Suprapubic skin (tissue), 4 donors: Measurements from ENCODE around the gene MT1A.

Source experiments
- EP300 ChIP-seq: sonication (generic); formaldehyde crosslinking; IDR thresholded peaks from one replicate; pipeline ENCODE4 v1.6.1; 2017; ENCODE audit warnings: antibody characterized with exemption
- POLR2A ChIP-seq, 2 donors: fragments of 450-650 bp; IDR thresholded peaks; one replicate each; pipeline ENCODE4 v1.6.1; 2017; ENCODE audit warnings: antibody characterized with exemption in 2 of 2, mild to moderate bottlenecking in 2 of 2, moderate library complexity in 2 of 2
- POLR2AphosphoS5 ChIP-seq, 3 donors: sonication (generic); formaldehyde crosslinking; IDR thresholded peaks; one replicate each; pipeline ENCODE4 v1.6.1; 2017; ENCODE audit warnings: antibody characterized with exemption in 3 of 3
- TF ChIP-seq, protein P1 (sequence below), 2 donors: fragments of 200-600 bp in 1 of 2; fragments of 450-650 bp in 1 of 2; sonication (generic) in 1 of 2; IDR thresholded peaks; one replicate each; pipeline ENCODE4 v1.5.1; 2016 to 2019; ENCODE audit warnings: antibody characterized with exemption in 2 of 2, mild to moderate bottlenecking in 1 of 2, moderate library complexity in 1 of 2

DNA sequence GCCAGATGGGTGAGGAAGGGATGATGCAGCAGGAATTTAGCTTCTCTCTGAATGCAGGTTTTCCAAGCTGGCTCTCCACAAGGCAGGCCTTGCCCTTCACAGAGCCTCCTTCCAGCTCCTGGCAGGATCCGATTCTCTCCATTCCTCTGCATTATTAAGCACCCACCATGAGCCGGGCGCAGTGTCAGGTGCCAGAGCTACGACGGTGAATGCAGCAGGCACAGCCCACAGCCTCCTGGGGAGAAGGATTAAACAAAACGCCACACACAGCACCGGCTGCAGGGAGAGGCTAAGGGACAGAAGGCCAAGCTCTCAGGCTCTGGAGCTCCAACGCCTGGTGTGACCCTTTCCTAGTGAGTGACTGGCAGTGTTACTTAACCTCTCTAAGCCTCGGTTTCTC is 37.1 kb upstream of the MT1A start:
- TF ChIP-seq POLR2A (IDR thresholded peaks at IDR 0.05) (no peak), POLR2AphosphoS5 (IDR thresholded peaks at IDR 0.05) (no peak), EP300 (no peak)
- TF ChIP-seq, protein P1, sequence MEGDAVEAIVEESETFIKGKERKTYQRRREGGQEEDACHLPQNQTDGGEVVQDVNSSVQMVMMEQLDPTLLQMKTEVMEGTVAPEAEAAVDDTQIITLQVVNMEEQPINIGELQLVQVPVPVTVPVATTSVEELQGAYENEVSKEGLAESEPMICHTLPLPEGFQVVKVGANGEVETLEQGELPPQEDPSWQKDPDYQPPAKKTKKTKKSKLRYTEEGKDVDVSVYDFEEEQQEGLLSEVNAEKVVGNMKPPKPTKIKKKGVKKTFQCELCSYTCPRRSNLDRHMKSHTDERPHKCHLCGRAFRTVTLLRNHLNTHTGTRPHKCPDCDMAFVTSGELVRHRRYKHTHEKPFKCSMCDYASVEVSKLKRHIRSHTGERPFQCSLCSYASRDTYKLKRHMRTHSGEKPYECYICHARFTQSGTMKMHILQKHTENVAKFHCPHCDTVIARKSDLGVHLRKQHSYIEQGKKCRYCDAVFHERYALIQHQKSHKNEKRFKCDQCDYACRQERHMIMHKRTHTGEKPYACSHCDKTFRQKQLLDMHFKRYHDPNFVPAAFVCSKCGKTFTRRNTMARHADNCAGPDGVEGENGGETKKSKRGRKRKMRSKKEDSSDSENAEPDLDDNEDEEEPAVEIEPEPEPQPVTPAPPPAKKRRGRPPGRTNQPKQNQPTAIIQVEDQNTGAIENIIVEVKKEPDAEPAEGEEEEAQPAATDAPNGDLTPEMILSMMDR (IDR thresholded peaks at IDR 0.05), result no peak
